Measurements from ENCODE around the gene NPTXR.

Gene NPTXR

DNA sequence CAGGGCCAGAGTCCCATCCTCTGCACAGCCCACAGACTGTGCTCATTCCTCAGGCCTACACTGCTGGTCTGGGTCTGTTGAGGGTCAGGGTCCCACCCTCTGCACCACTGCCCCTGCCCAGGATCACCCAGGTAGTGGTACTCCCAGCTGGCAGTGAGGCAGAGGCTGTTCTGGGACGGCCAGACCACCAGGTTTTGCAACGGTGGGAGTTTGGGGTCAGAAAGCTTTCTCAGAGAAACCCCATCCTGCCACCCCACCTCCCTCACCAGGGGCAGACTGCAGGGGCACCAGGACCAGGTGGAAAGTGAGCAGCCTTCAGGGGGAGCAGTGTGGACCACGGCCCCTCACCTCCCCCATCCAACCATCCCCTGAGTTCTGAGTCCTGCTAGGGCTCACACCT, 10.8 kb downstream of the NPTXR start:
- TF ChIP-seq, protein P1, sequence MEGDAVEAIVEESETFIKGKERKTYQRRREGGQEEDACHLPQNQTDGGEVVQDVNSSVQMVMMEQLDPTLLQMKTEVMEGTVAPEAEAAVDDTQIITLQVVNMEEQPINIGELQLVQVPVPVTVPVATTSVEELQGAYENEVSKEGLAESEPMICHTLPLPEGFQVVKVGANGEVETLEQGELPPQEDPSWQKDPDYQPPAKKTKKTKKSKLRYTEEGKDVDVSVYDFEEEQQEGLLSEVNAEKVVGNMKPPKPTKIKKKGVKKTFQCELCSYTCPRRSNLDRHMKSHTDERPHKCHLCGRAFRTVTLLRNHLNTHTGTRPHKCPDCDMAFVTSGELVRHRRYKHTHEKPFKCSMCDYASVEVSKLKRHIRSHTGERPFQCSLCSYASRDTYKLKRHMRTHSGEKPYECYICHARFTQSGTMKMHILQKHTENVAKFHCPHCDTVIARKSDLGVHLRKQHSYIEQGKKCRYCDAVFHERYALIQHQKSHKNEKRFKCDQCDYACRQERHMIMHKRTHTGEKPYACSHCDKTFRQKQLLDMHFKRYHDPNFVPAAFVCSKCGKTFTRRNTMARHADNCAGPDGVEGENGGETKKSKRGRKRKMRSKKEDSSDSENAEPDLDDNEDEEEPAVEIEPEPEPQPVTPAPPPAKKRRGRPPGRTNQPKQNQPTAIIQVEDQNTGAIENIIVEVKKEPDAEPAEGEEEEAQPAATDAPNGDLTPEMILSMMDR (IDR thresholded peaks at IDR 0.05; ENCODE audit: extremely low read depth, missing control alignments) = no peak
- DNase-seq (ENCODE audit: low spot score) = no peak

DNA sequence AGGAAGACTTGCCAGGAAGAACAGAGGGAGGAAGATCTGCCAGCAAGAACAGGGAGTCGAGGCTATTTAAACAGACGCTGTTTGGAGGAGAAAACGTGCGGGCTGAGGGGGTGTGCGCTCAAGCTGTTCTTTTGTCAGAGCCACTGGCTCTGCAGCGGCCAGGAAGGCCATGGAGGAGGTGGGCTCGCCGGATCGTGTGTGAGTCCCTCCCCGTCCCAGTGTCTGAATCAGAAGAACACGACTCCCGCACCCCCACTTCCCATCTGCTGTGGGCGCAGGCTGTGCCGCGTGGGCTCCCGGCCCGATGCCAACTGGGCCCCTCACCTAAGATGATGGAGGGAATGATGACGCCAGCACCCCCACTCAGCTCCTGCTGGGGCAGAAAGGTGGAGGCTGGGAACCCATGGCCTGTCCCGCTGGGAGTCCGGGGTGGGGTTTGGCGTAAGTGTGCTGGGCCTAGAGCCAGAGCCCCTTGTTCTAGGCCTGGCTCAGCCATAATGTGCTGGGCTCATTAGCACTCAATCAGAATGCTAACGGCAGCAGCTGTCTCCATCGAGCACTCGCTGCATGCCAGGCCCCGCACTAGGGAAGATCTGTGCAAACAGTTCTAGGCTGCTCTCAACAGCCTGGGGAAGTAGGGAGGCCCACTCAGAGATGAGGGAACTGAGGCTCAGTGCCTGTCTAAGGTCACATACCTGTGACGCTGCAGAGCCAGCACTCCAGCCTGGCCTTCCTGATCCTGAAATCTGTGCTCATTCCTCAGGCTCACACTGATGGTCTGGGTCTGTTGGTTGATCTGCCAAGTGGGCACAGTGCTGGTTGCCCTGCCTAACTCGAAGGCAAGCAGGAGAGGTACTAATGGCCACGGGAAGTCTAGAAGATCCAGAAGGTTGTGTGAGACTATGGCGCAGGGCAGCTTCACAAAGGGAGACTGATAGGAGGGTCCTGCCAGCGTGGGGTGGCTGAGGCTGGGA, 11.5 kb downstream of the NPTXR start:
- TF ChIP-seq, protein P1 (IDR thresholded peaks at IDR 0.05; ENCODE audit: extremely low read depth, missing control alignments) = no peak
- DNase-seq (ENCODE audit: low spot score) = no peak

DNA sequence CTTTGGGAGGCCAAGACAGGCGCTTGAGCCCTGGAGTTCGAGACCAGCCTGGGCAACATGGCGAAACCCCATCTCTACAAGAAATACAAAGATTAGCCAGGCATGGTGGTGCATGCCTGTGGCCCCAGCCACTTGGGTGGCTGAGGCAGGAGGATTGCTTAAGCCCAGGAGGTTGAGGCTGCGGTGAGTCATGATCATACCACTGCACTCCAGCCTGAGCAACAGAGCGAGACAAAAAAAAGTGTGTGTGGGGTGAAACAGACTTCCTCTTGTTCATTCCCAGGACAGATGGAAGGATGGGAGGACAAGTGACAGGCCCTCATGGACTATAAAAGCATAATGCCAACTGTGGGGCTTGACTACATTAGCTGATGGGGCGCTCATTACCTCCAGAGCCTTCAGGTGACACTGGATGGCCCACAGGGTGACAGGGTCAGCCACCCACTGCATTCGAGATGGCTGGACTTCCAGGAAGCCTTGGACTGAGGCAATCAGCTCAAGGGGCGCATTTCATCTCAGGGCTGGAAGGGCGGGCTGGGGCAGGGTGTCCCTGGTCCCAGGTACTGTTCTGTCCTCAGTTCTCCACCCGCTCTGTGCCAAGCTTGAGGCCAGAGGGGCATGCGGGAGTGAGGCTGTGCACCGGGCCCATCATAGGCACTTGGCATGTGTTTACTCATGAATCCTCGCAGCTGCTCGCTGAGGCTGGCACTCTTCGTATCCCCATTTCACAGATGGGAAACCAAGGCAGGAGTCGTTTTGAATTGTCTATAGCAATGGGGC, 12.5 kb downstream of the NPTXR start:
- DNase-seq (ENCODE audit: low spot score) = no peak
- TF ChIP-seq, protein P1 (IDR thresholded peaks at IDR 0.05; ENCODE audit: extremely low read depth, missing control alignments) = no peak

DNA sequence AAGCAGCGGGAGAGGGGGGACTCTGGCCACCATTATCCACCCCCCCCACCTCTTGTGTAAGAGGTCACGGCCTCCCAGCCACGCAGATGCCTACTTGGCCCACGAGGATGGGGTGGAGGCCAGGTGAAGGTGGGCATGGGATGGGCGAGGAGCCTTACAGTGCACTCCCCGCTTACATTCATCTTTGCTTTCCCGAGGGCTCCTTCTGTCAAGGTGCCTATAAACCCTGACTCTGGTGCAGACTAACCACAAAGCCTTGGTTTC, 13.1 kb downstream of the NPTXR start:
- TF ChIP-seq, protein P1 (IDR thresholded peaks at IDR 0.05; ENCODE audit: extremely low read depth, missing control alignments) = no peak
- DNase-seq (ENCODE audit: low spot score) = no peak

DNA sequence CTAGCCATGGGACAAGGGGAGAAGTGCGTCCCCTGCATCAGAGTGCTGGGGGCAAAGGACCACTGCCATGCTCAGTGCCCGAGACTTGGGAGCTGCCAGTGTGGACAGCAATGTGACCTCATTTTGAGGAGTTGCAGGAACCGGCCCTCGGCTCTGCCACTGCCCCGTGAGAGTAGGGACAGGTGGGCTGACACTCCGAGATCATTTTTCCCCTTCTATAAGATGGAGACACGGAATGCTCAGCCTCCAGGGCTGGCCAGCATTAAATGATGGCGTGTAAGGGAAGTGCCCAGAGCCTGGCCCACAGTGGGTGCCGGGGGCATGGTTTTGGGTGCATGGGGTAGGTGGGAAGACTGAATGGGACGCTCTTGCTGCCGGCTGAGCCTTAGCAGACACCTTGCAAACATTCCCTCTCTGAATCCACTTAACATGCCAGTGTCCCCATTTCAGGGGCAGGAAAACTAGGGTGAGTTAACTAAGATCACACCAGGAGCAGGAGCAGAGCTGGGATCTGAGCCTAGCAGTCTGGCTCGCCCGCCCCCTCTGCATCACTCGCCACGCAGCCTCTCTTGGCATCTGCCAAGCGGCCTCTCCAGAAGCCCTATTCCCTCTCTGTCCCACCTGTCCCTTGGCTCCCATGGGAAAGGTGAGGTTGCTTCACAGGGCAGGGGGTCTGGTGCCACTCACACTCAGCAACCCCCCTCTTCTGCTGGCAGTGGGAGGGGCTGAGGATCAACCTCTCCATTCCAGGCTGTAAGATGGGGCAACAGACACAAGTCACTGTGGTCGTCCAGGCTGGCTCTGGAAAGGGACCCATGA, 13.6 kb downstream of the NPTXR start:
- no peak for DNase-seq (ENCODE audit: low spot score)
- TF ChIP-seq, protein P1 (IDR thresholded peaks at IDR 0.05; ENCODE audit: extremely low read depth, missing control alignments) = no peak

DNA sequence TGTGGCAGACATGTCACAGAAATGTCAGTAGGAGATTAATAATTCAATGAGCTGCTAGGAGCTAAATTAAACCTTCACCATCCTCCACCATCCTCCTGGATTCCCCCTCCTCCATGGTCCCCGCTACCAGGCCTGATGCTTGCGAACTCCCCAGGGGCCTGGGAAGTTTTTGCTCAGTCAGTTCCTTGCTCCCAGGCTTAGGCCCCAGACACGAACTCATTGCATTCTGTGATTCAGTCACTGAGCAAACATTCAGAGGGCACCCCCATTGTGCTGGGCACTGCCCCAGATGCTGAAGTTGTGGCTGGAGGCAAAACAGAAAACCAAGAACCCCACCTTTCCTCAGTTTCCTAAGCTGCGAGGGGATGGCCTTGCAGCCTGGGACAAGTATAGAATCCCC, 14.3 kb downstream of the NPTXR start:
- TF ChIP-seq, protein P1 (IDR thresholded peaks at IDR 0.05; ENCODE audit: extremely low read depth, missing control alignments) = no peak
- no peak for DNase-seq (ENCODE audit: low spot score)
